Astrocyte (in vitro differentiated cells and primary cell): ENCODE results near the gene LRRK2. TPM values are rescaled to one million over a fixed set of nuclear protein-coding genes. Genes with fewer than 3 reads are reported as not detected.

Experiments
- DNase-seq: peaks from one replicate; pipeline ENCODE4 v3.0.0-alpha.2; 2010; ENCODE audit warnings: low read depth
- FAIRE-seq: peaks from 2 replicates; lab custom pipeline; 2011; peaks lifted over from hg19 to GRCh38; lab: Jason Lieb, UNC
- H2AFZ ChIP-seq: 2 replicates; pipeline ENCODE4 v1.6.0; 2012; ENCODE audit warnings: low read depth, low read length, inconsistent platforms
- H3K27ac ChIP-seq: 2 replicates; pipeline ENCODE4 v1.5.1; 2011; ENCODE audit warnings: low read depth, low read length, inconsistent platforms
- H3K27me3 ChIP-seq: 2 replicates; pipeline ENCODE4 v1.6.0; 2011; ENCODE audit warnings: low read length, inconsistent platforms; ENCODE audit not compliant: insufficient read depth
- H3K36me3 ChIP-seq: 2 replicates; pipeline ENCODE4 v1.5.1; 2011; ENCODE audit warnings: low read length, inconsistent platforms; ENCODE audit not compliant: insufficient read depth
- H3K4me1 ChIP-seq: 2 replicates; pipeline ENCODE4 v1.5.1; 2011; ENCODE audit warnings: low read length, inconsistent platforms; ENCODE audit not compliant: insufficient read depth
- H3K4me2 ChIP-seq: 2 replicates; pipeline ENCODE4 v1.6.0; 2012; ENCODE audit warnings: low read length, inconsistent platforms
- H3K4me3 ChIP-seq: 2 replicates; pipeline ENCODE4 v1.5.1; 2011; ENCODE audit warnings: low read depth, mild to moderate bottlenecking, low read length, inconsistent platforms; ENCODE audit not compliant: insufficient read depth
- H3K79me2 ChIP-seq: 2 replicates; pipeline ENCODE4 v1.6.0; 2012; ENCODE audit warnings: mild to moderate bottlenecking, low read length, inconsistent platforms; ENCODE audit not compliant: insufficient read depth
- H3K9ac ChIP-seq: 2 replicates; pipeline ENCODE4 v1.6.0; 2012; ENCODE audit warnings: mild to moderate bottlenecking, low read length, inconsistent platforms
- H3K9me3 ChIP-seq: 2 replicates; pipeline ENCODE4 v1.5.1; 2012; ENCODE audit warnings: low read depth, mild to moderate bottlenecking, low read length, inconsistent platforms; ENCODE audit not compliant: insufficient read depth
- H4K20me1 ChIP-seq: 2 replicates; pipeline ENCODE4 v1.6.0; 2012; ENCODE audit warnings: low read length, inconsistent platforms; ENCODE audit not compliant: insufficient read depth
- H3K27ac Mint-ChIP-seq: one replicate; pipeline ENCODE4 v1.8.0; 2021; ENCODE audit warnings: mild to moderate bottlenecking, mixed read lengths; ENCODE audit not compliant: unreplicated experiment
- H3K27me3 Mint-ChIP-seq: one replicate; pipeline ENCODE4 v1.8.0; 2021; ENCODE audit warnings: low read depth, mixed read lengths; ENCODE audit not compliant: unreplicated experiment
- H3K36me3 Mint-ChIP-seq: one replicate; pipeline ENCODE4 v1.8.0; 2021; ENCODE audit warnings: low read depth, mixed read lengths; ENCODE audit not compliant: unreplicated experiment
- H3K4me1 Mint-ChIP-seq: one replicate; pipeline ENCODE4 v1.8.0; 2021; ENCODE audit warnings: low read depth, mixed read lengths; ENCODE audit not compliant: unreplicated experiment
- H3K4me3 Mint-ChIP-seq: one replicate; pipeline ENCODE4 v1.8.0; 2021; ENCODE audit warnings: mild to moderate bottlenecking, moderate library complexity, mixed read lengths; ENCODE audit not compliant: unreplicated experiment
- H3K9me3 Mint-ChIP-seq: one replicate; pipeline ENCODE4 v1.8.0; 2021; ENCODE audit warnings: mild to moderate bottlenecking, mixed read lengths; ENCODE audit not compliant: unreplicated experiment
- CTCF ChIP-seq: IDR thresholded peaks from 2 replicates; pipeline ENCODE4 v1.5.1; 2011; ENCODE audit warnings: low read depth, mild to moderate bottlenecking, inconsistent platforms, low read length, moderate library complexity; ENCODE audit not compliant: insufficient read depth
- EZH2 ChIP-seq: IDR thresholded peaks from 2 replicates; pipeline ENCODE4 v1.6.1; 2012; ENCODE audit warnings: mild to moderate bottlenecking, low read length, inconsistent platforms; ENCODE audit not compliant: insufficient read depth
- total RNA-seq: library from RNA; stranded (reverse); gene quantifications from 2 replicates; pipeline ENCODE4 v1.2.1, GENCODE V29; 2021

Gene LRRK2
- total RNA-seq, 1 donor from 2014 or later: 0.02 TPM

- H3K79me2 ChIP-seq: no peaks in the 10 kb centered on the region
- H3K27me3 Mint-ChIP-seq: no peaks in the 10 kb centered on the region
- H3K27ac Mint-ChIP-seq: no peak overlapping the region
- no peak for TF ChIP-seq CTCF
- no peak for TF ChIP-seq EZH2
- H3K4me3 ChIP-seq: no peak overlapping the region
- no peak overlapping the region for H3K27ac ChIP-seq
- no peaks in the 10 kb centered on the region for H3K36me3 ChIP-seq
- no peaks in the 10 kb centered on the region for H3K9me3 ChIP-seq
- H3K4me2 ChIP-seq: no peak overlapping the region
- FAIRE-seq (no peak), DNase-seq (no peak)
- no peaks in the 10 kb centered on the region for H3K4me1 ChIP-seq
- no peaks in the 10 kb centered on the region for H3K27me3 ChIP-seq
- H3K4me3 Mint-ChIP-seq: no peak overlapping the region
- no peaks in the 10 kb centered on the region for H3K9me3 Mint-ChIP-seq
- H2AFZ ChIP-seq: no peak overlapping the region
- H3K36me3 Mint-ChIP-seq: no peaks in the 10 kb centered on the region
- no peaks in the 10 kb centered on the region for H3K4me1 Mint-ChIP-seq
- H4K20me1 ChIP-seq: no peaks in the 10 kb centered on the region
- H3K9ac ChIP-seq: no peak overlapping the region
These were observed 118.3 kb downstream of the LRRK2 start for GRCh38 chr12:40343124-40343523.

- no peak overlapping the region for H2AFZ ChIP-seq
- Mint-ChIP-seq H3K9me3 (no peaks in the 10 kb centered on the region), H3K27me3 (no peaks in the 10 kb centered on the region), H3K27ac (no peak overlapping the region), H3K4me1 (no peaks in the 10 kb centered on the region), H3K4me3 (no peak overlapping the region), H3K36me3 (no peaks in the 10 kb centered on the region)
- H3K79me2 ChIP-seq: no peaks in the 10 kb centered on the region
- no peak overlapping the region for H3K4me3 ChIP-seq
- H4K20me1 ChIP-seq: no peaks in the 10 kb centered on the region
- no peaks in the 10 kb centered on the region for H3K36me3 ChIP-seq
- no peak overlapping the region for H3K27ac ChIP-seq
- DNase-seq (no peak), FAIRE-seq (no peak)
- no peaks in the 10 kb centered on the region for H3K27me3 ChIP-seq
- no peaks in the 10 kb centered on the region for H3K9me3 ChIP-seq
- H3K9ac ChIP-seq: no peak overlapping the region
- no peak overlapping the region for H3K4me2 ChIP-seq
- TF ChIP-seq CTCF: no peak
- no peak for TF ChIP-seq EZH2
- no peaks in the 10 kb centered on the region for H3K4me1 ChIP-seq
These were observed 119.5 kb downstream of the LRRK2 start for GRCh38 chr12:40344312-40344711.

- H3K4me1 Mint-ChIP-seq: no peaks in the 10 kb centered on the region
- FAIRE-seq (no peak), DNase-seq (no peak)
- Histone ChIP-seq H3K4me2 (no peak overlapping the region), H3K9ac (no peak overlapping the region), H3K27ac (no peak overlapping the region), H4K20me1 (no peaks in the 10 kb centered on the region), H3K36me3 (no peaks in the 10 kb centered on the region), H3K9me3 (no peaks in the 10 kb centered on the region), H3K79me2 (no peaks in the 10 kb centered on the region), H3K4me1 (no peaks in the 10 kb centered on the region), H2AFZ (no peak overlapping the region), H3K4me3 (no peak overlapping the region), H3K27me3 (no peaks in the 10 kb centered on the region)
- no peak overlapping the region for H3K27ac Mint-ChIP-seq
- H3K27me3 Mint-ChIP-seq: no peaks in the 10 kb centered on the region
- H3K36me3 Mint-ChIP-seq: no peaks in the 10 kb centered on the region
- peaks cover 5% of the 10 kb centered on the region for H3K9me3 Mint-ChIP-seq
- H3K4me3 Mint-ChIP-seq: no peak overlapping the region
- no peak for TF ChIP-seq EZH2
- no peak for TF ChIP-seq CTCF
These were observed 127.2 kb downstream of the LRRK2 start for GRCh38 chr12:40351976-40352375.
